Heart left ventricle (tissue), 16 donors: ENCODE data around the gene PCDHA7. TPM values are rescaled to one million over a fixed set of nuclear protein-coding genes. Genes with fewer than 3 reads are reported as not detected.
"Not testable (repeated sequence)": the region's sequence is repeated elsewhere in the genome, so short reads cannot be mapped to it uniquely, and the experiment has no call there.

Source experiments
- ATAC-seq, 4 donors: fragments of 200-7000 bp; cut with Tn5 transposase; one replicate each; pipeline ENCODE4 v1.9.1; 2020 to 2022; ENCODE audit warnings: moderate library complexity in 4 of 4, mild to moderate bottlenecking in 3 of 4, moderate number of reproducible peaks in 1 of 4
- DNase-seq, 5 donors: peaks; one replicate each; pipeline ENCODE4 v3.0.0-alpha.2; 2020
- H3K27ac ChIP-seq, 12 donors: fragments of 200-600 bp; sonication (generic) in 4 of 12; one replicate each; pipeline versions ENCODE4 v1.5.0 to v1.8.0; 2016 to 2022; ENCODE audit warnings: mild to moderate bottlenecking in 2 of 12
- H3K27me3 ChIP-seq, 9 donors: fragments of 200-600 bp; sonication (generic) in 2 of 9; one replicate each; pipeline versions ENCODE4 v1.5.1 to v1.8.0; 2016 to 2022; ENCODE audit warnings: mild to moderate bottlenecking in 3 of 9
- H3K36me3 ChIP-seq, 9 donors: fragments of 200-600 bp; sonication (generic) in 2 of 9; one replicate each; pipeline versions ENCODE4 v1.5.0 to v1.8.0; 2018 to 2022; ENCODE audit warnings: mild to moderate bottlenecking in 2 of 9
- H3K4me1 ChIP-seq, 12 donors: fragments of 200-600 bp; sonication (generic) in 4 of 12; one replicate each; pipeline versions ENCODE4 v1.5.0 to v1.8.0; 2016 to 2022; ENCODE audit warnings: mild to moderate bottlenecking in 3 of 12
- H3K4me3 ChIP-seq, 12 donors: fragments of 200-600 bp; sonication (generic) in 4 of 12; one replicate each; pipeline versions ENCODE4 v1.5.0 to v1.8.0; 2017 to 2022; ENCODE audit warnings: mild to moderate bottlenecking in 9 of 12, moderate library complexity in 4 of 12
- H3K9me3 ChIP-seq, 12 donors: fragments of 200-600 bp; sonication (generic) in 4 of 12; one replicate each; pipeline versions ENCODE4 v1.5.0 to v1.8.0; 2016 to 2022; ENCODE audit warnings: mild to moderate bottlenecking in 1 of 12
- CTCF ChIP-seq, 12 donors: fragments of 200-600 bp; sonication (generic) in 4 of 12; IDR thresholded peaks; one replicate each; pipeline versions ENCODE4 v1.5.0 to v1.8.0; 2018 to 2022; ENCODE audit warnings: antibody characterized with exemption in 12 of 12, mild to moderate bottlenecking in 5 of 12
- POLR2A ChIP-seq, 2 donors: fragments of 450-650 bp; IDR thresholded peaks; one replicate each; pipeline ENCODE4 v1.6.1; 2017; ENCODE audit warnings: antibody characterized with exemption in 2 of 2, mild to moderate bottlenecking in 2 of 2, moderate library complexity in 2 of 2
- WGBS, 4 donors: extraction: QIAGEN DNeasy Blood & Tissue Kit in 2 of 4; methylation state at CpG; one replicate each; pipeline versions ENCODE4 v1.1.5 to v1.1.7; 2013 to 2018; 5-methylcytosine and 5-hydroxymethylcytosine counted together
- intact Hi-C, 10 donors: fragments of 100-400 bp; cut with DNase I; formaldehyde crosslinking; loops; one replicate each; pipeline versions ENCODE4 v1.11.1 to v1.14.2; 2022
- polyA plus RNA-seq, 2 donors: library from polyadenylated mRNA; stranded (reverse); fragments of 200-250 nt; gene quantifications; one replicate each; pipeline ENCODE4 v1.2.3, GENCODE V29; 2013
- total RNA-seq, 9 donors: library from RNA; depleted of rRNA in 2 of 9; stranded (reverse); fragments of >200 nt in 2 of 9; fragmentation: NEBNext Ultra II Directional in 3 of 9; extraction: Animal tissue kit (Norgen Biotek cat#: 25700) in 3 of 9; gene quantifications; one replicate each; pipeline versions ENCODE4 v1.1.0 to v1.2.4, GENCODE V29; 2016 to 2023
- donor health status: ischemic (EF 13 %, LVEDD 7.1; RV severe dilation, severe dysfunction).
- donor health status: healthy with polysubstance abuse.
- donor health status: DM: no; HTN: yes; CAD: no.
- donor health status: DM: no; HTN: no; CAD: no.
- donor health status: ischemic (EF 25% LVEDD 6.9; RV normal size, moderate dysfunction).
- donor health status: ischemic (EF 25% LVEDD 5.7; RV mildly dilated, moderate dysfunction).
- donor health status: healthy.
- donor health status: DM: yes; HTN: yes; CAD: no.
- donor health status: ischemic (EF 35%, LVEDD 5.7; RV mildly dilated, moderate dysfunction).
- donor health status: nonischemic (EF 11% LVEDD 7.7; RV severe dilation, severe dysfunction).
- donor health status: DM: yes; HTN: yes; CAD: no.
- donor health status: PGD.
- donor health status: ischemic (EF 29% LVEDD 5.4; RV normal size, mild dysfunction).
- donor health status: nonischemic (EF 23%, LVEDD 6.1; RV moderate dilation, normal function).

PCDHA7 gene
- total and polyA plus RNA-seq, 11 donors = 0.03 to 0.27 (median 0.16) TPM; not detected in 6

GRCh38 chr5:140870221-140871201 lies 36.4 kb downstream of the PCDHA7 start:
- H3K36me3 ChIP-seq = no peaks in the 10 kb centered on the region
- TF ChIP-seq POLR2A (IDR thresholded peaks at IDR 0.05) (no peak), CTCF (IDR thresholded peaks at IDR 0.05) (no peak)

GRCh38 chr5:140875085-140876065 lies 41.3 kb downstream of the PCDHA7 start, which contains the start of gene PCDHA12:
Gene PCDHA12 (plus strand): TSS chr5:140875308. CDS start chr5:140875473, 165 bp downstream.
- peaks cover 0 to 90% (median 38%) of the 10 kb centered on the region in 9 donors for H3K27me3 ChIP-seq
- peak within 1 kb of the TSS in 1 of 12 donors; percentile 5 for H3K4me3 ChIP-seq
- no peak within 1 kb of the TSS for H3K27ac ChIP-seq
- TF ChIP-seq POLR2A (IDR thresholded peaks at IDR 0.05) (no peak), CTCF (IDR thresholded peaks at IDR 0.05) (no peak)
- ATAC-seq = no peak
- 13 to 25% (median 17%) methylated on average over 33 to 47 of the region's 47 CpGs for WGBS, 4 donors
- intact Hi-C loops = loop anchor here in 1 of 10 donors (10.0 kb wide), 1 partner anchor 169 kb away; no protein-coding TSS in a partner anchor
- no peaks in the 10 kb centered on the region for H3K4me1 ChIP-seq
- no peaks in the 10 kb centered on the region for H3K36me3 ChIP-seq
- DNase-seq = no peak
- H3K9me3 ChIP-seq = peaks cover 0 to 42% (median 16%) of the 10 kb centered on the region in 12 donors

More at GRCh38 chr5:140870221-140871201, 36.4 kb downstream of the PCDHA7 start:
- peaks cover 0 to 38% (median 16%) of the 10 kb centered on the region in 12 donors for H3K9me3 ChIP-seq
- no peak overlapping the region for H3K4me3 ChIP-seq
- H3K27ac ChIP-seq = no peak overlapping the region
- H3K27me3 ChIP-seq = peaks cover 0 to 84% (median 18%) of the 10 kb centered on the region in 9 donors
- H3K4me1 ChIP-seq = no peaks in the 10 kb centered on the region
- ATAC-seq = no peak
- WGBS, 4 donors = 35 to 53% (median 48%) methylated on average over 56 to 114 of the region's 114 CpGs
- peak in 1 of 5 donors; percentile 55 for DNase-seq
- intact Hi-C loops = loop anchor here in 1 of 10 donors (10.0 kb wide), 1 partner anchor 174 kb away; no protein-coding TSS in a partner anchor

GRCh38 chr5:140876541-140877261 lies 42.6 kb downstream of the PCDHA7 start:
- H3K4me1 ChIP-seq, H3K27ac ChIP-seq, H3K4me3 ChIP-seq, ATAC-seq, H3K36me3 ChIP-seq, DNase-seq: not testable (repeated sequence)
- Histone ChIP-seq H3K9me3 (peaks cover 0 to 41% (median 11%) of the 10 kb centered on the region in 12 donors), H3K27me3 (peaks cover 0 to 90% (median 30%) of the 10 kb centered on the region in 9 donors)
- WGBS, 4 donors = 30 to 43% (median 41%) methylated on average over 56 to 80 of the region's 80 CpGs
- intact Hi-C loops = loop anchor here in 1 of 10 donors (10.0 kb wide), 1 partner anchor 168 kb away; no protein-coding TSS in a partner anchor

- peaks cover 0 to 90% (median 30%) of the 10 kb centered on the region in 9 donors for H3K27me3 ChIP-seq
These were observed 43.2 kb downstream of the PCDHA7 start for GRCh38 chr5:140877262-140877581.

More at GRCh38 chr5:140877262-140877581, 43.2 kb downstream of the PCDHA7 start:
- TF ChIP-seq CTCF (IDR thresholded peaks at IDR 0.05) (no peak), POLR2A (IDR thresholded peaks at IDR 0.05) (no peak)
- Histone ChIP-seq H3K4me1 (no peaks in the 10 kb centered on the region), H3K27ac (no peak overlapping the region), H3K36me3 (no peaks in the 10 kb centered on the region), H3K9me3 (peaks cover 0 to 44% (median 11%) of the 10 kb centered on the region in 12 donors), H3K4me3 (no peak overlapping the region)
- intact Hi-C loops = loop anchor here in 1 of 10 donors (10.0 kb wide), 1 partner anchor 168 kb away; no protein-coding TSS in a partner anchor
- DNase-seq = no peak
- WGBS, 4 donors = 34 to 44% (median 40%) methylated on average over 5 to 37 of the region's 37 CpGs
- no peak for ATAC-seq
